OCI-LY3 (cell line): Measurements from ENCODE around the gene ARMC8.

Source experiments
- H2AFZ ChIP-seq: fragments of 200-600, 300-600 bp; shearing (Covaris generic); 2 replicates; pipeline ENCODE4 v1.6.0; 2014; ENCODE audit warnings: antibody characterized with exemption, low read depth, low read length
- H3K27ac ChIP-seq: fragments of 200-600, 300-600 bp; sonication (generic); 2 replicates; pipeline ENCODE4 v1.5.1; 2014; ENCODE audit warnings: mild to moderate bottlenecking, low read length, moderate library complexity, mixed read lengths
- H3K27me3 ChIP-seq: fragments of 200-600, 300-600 bp; sonication (generic); 2 replicates; pipeline ENCODE4 v1.6.1; 2014; ENCODE audit warnings: low read depth, low read length, mixed read lengths
- H3K36me3 ChIP-seq: fragments of 200-600, 300-600 bp; sonication (generic); replicated peaks from 2 replicates; pipeline ENCODE3; 2014; ENCODE audit warnings: low read depth, low read length, mixed read lengths
- H3K4me1 ChIP-seq: fragments of 300-600, 200-600 bp; sonication (generic); 2 replicates; pipeline ENCODE4 v1.6.1; 2014; ENCODE audit warnings: low read length, mixed read lengths
- H3K4me2 ChIP-seq: fragments of 200-600, 300-600 bp; sonication (generic); 2 replicates; pipeline ENCODE4 v1.6.1; 2014; ENCODE audit warnings: low read length, mixed read lengths
- H3K4me3 ChIP-seq: fragments of 300-600, 200-600 bp; sonication (generic); 2 replicates; pipeline ENCODE4 v1.5.1; 2014; ENCODE audit warnings: antibody characterized with exemption, mild to moderate bottlenecking, low read length, moderate library complexity
- H3K79me2 ChIP-seq: fragments of 300-600, 200-600 bp; shearing (Covaris generic); 2 replicates; pipeline ENCODE4 v1.6.1; 2014; ENCODE audit warnings: mild to moderate bottlenecking, low read length, mixed read lengths
- H3K9ac ChIP-seq: fragments of 300-600, 200-600 bp; shearing (Covaris generic); 2 replicates; pipeline ENCODE4 v1.6.0; 2014; ENCODE audit warnings: mild to moderate bottlenecking, low read length, moderate library complexity
- H3K9me3 ChIP-seq: fragments of 200-600, 300-600 bp; shearing (Covaris generic); 2 replicates; pipeline ENCODE4 v1.6.1; 2014; ENCODE audit warnings: low read length, mixed read lengths; ENCODE audit not compliant: insufficient read depth
- H4K20me1 ChIP-seq: fragments of 200-600, 300-600 bp; sonication (generic); 2 replicates; pipeline ENCODE4 v1.6.1; 2016; ENCODE audit warnings: low read length, mixed read lengths; ENCODE audit not compliant: insufficient read depth
- EZH2phosphoT487 ChIP-seq: fragments of 200-600 bp; shearing (Covaris generic); IDR thresholded peaks from 2 replicates; pipeline ENCODE4 v1.6.1; 2018; ENCODE audit warnings: antibody characterized with exemption, mixed run types, low read depth
- TF ChIP-seq, protein P1 (sequence below): fragments of 200-600, 300-600 bp; sonication (generic); IDR thresholded peaks from 2 replicates; pipeline ENCODE4 v1.5.1; 2014; ENCODE audit warnings: antibody characterized with exemption, low read length, low read depth

ARMC8 gene

DNA sequence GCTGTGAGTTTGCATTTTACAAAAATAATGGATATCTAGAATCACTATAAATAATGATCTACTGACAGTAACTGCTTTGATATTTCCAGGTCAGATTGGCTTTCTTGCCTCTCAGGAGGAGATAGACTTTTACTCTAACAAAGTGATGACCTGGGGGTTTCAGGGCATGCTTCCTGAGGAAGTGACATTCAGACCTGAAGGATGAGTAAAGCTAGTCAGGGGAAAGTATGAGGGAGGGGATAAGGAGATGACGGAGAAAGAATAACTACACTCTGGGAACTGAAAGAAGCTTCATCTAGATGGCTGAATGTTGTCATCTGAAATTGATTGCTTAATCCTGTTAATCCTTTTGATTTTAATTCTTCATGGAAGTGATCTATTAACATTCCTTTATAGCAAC lies 32.2 kb downstream of the ARMC8 start:
- no peak overlapping the region for H3K4me2 ChIP-seq
- no peak overlapping the region for H3K9ac ChIP-seq
- no peaks in the 10 kb centered on the region for H3K9me3 ChIP-seq
- no peak for TF ChIP-seq EZH2phosphoT487
- TF ChIP-seq, protein P1, sequence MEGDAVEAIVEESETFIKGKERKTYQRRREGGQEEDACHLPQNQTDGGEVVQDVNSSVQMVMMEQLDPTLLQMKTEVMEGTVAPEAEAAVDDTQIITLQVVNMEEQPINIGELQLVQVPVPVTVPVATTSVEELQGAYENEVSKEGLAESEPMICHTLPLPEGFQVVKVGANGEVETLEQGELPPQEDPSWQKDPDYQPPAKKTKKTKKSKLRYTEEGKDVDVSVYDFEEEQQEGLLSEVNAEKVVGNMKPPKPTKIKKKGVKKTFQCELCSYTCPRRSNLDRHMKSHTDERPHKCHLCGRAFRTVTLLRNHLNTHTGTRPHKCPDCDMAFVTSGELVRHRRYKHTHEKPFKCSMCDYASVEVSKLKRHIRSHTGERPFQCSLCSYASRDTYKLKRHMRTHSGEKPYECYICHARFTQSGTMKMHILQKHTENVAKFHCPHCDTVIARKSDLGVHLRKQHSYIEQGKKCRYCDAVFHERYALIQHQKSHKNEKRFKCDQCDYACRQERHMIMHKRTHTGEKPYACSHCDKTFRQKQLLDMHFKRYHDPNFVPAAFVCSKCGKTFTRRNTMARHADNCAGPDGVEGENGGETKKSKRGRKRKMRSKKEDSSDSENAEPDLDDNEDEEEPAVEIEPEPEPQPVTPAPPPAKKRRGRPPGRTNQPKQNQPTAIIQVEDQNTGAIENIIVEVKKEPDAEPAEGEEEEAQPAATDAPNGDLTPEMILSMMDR, result no peak
- peaks cover 5% of the 10 kb centered on the region; the same call in 1 of the 2 replicates for H3K4me1 ChIP-seq
- peaks cover 20% of the 10 kb centered on the region; the same call in 1 of the 2 replicates for H3K79me2 ChIP-seq
- H4K20me1 ChIP-seq, result peaks cover 26% of the 10 kb centered on the region
- H3K27me3 ChIP-seq, result no peaks in the 10 kb centered on the region
- peaks cover 14% of the 10 kb centered on the region for H3K36me3 ChIP-seq
- H3K4me3 ChIP-seq, result no peak overlapping the region
- no peak overlapping the region for H2AFZ ChIP-seq
- no peak overlapping the region for H3K27ac ChIP-seq

DNA sequence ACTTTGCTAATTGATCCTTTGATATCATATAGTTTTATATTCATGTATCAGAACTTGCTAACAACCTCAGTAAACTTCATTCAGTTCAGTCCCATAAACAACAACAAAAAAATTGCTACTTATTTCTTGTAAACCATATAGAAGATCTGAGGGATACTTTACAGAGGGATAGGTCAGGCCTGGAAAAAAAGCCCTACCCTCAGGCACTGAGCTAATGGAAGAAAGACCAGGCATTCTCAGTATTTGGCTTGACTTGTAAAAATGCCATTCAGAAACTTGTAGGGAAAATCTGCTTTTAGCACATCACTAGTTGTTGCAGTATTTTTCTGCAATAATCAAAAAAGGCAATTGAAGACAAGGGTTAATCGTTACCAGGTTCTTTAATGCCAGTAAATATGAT lies 33.1 kb downstream of the ARMC8 start:
- H2AFZ ChIP-seq, result no peak overlapping the region
- no peak overlapping the region for H3K9ac ChIP-seq
- peaks cover 20% of the 10 kb centered on the region; the same call in 1 of the 2 replicates for H3K79me2 ChIP-seq
- H3K9me3 ChIP-seq, result no peaks in the 10 kb centered on the region
- peaks cover 26% of the 10 kb centered on the region for H4K20me1 ChIP-seq
- no peak overlapping the region for H3K27ac ChIP-seq
- H3K4me3 ChIP-seq, result no peak overlapping the region
- TF ChIP-seq, protein P1, result no peak
- no peak for TF ChIP-seq EZH2phosphoT487
- H3K36me3 ChIP-seq, result peaks cover 18% of the 10 kb centered on the region
- no peaks in the 10 kb centered on the region for H3K27me3 ChIP-seq
- peaks cover 5% of the 10 kb centered on the region; the same call in 1 of the 2 replicates for H3K4me1 ChIP-seq
- H3K4me2 ChIP-seq, result no peak overlapping the region

DNA sequence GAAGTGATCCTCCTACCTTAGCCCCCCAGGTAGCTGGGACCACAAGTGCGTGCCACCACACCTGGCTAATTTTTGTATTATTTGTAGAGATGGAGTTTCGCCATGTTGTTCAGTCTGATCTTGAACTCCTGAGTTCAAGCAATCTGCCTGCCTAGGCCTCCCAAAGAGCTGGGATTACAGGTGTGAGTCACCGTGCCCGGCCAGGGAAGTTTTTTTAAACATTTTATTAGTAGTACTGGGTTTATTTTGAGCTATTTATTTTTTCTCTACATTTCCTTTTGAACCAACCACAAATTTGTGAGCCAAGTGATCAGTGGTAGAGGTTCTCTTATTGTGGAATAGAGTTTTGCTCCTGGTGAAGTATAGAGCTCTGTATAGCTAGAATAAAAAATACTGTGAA lies 33.7 kb downstream of the ARMC8 start:
- Histone ChIP-seq H3K27ac (no peak overlapping the region), H2AFZ (no peak overlapping the region), H3K4me3 (no peak overlapping the region), H3K79me2 (peaks cover 20% of the 10 kb centered on the region; the same call in 1 of the 2 replicates), H4K20me1 (peaks cover 26% of the 10 kb centered on the region), H3K36me3 (peaks cover 23% of the 10 kb centered on the region), H3K9ac (no peak overlapping the region), H3K4me2 (no peak overlapping the region), H3K4me1 (peaks cover 5% of the 10 kb centered on the region; the same call in 1 of the 2 replicates), H3K27me3 (no peaks in the 10 kb centered on the region), H3K9me3 (no peaks in the 10 kb centered on the region)
- TF ChIP-seq EZH2phosphoT487, result no peak
- TF ChIP-seq, protein P1, result no peak

DNA sequence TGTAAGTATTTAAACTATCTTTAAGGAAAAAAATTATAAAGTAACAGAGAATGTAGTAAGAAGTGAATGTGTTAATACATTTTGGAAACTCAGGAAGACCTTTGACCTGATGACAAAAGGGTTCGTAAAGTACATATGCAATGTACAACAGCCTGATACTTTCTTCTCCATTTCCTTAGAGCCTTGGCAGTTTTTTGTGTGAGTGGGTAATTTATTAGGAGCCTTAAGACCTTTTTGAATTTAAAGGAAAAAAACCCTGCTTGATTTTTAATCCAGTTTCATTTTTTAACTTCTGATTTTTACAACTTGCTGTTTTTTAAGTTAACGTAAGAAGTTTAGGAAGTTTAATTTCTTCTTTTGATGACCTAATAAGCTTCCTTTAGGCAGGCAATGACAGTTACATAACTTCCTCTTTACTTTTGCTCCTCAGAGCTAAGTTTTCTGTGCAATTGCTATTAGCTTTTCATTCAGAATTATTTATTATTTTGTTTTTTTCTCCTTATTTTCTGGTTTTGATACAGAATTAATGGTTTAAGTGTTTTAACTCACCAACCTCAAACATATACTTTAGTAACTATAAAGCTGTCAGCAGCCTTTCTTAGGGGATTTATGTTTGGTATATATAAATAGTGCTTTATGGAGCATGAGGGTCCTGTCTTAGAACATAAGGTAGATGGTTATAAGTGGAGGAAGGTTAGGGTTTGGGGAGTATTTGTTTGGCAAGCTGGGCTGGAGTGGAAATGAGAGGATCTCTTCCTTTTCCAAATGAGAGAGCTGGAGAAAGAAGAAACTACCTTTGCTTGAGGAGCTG lies 35.2 kb downstream of the ARMC8 start:
- peaks cover 20% of the 10 kb centered on the region; the same call in 1 of the 2 replicates for H3K79me2 ChIP-seq
- H3K4me2 ChIP-seq, result no peak overlapping the region
- no peak overlapping the region for H2AFZ ChIP-seq
- peaks cover 25% of the 10 kb centered on the region for H4K20me1 ChIP-seq
- H3K4me3 ChIP-seq, result no peak overlapping the region
- H3K36me3 ChIP-seq, result peaks cover 21% of the 10 kb centered on the region
- TF ChIP-seq, protein P1, result no peak
- no peak for TF ChIP-seq EZH2phosphoT487
- H3K27me3 ChIP-seq, result no peaks in the 10 kb centered on the region
- H3K9ac ChIP-seq, result no peak overlapping the region
- H3K27ac ChIP-seq, result no peak overlapping the region
- H3K9me3 ChIP-seq, result no peaks in the 10 kb centered on the region
- peaks cover 5% of the 10 kb centered on the region; the same call in 1 of the 2 replicates for H3K4me1 ChIP-seq
